HepG2 (cell line): ENCODE data around the gene SSBP4. TPM values are rescaled to one million over a fixed set of nuclear protein-coding genes. Genes with fewer than 3 reads are reported as not detected.

ENCODE experiments used
- AGO2 ChIP-seq: fragments of 200-400 bp; formaldehyde crosslinking; optimal IDR thresholded peaks from 2 replicates; pipeline ENCODE3; 2017; ENCODE audit warnings: mild to moderate bottlenecking, low read depth, low read length, moderate library complexity
- ATF1 ChIP-seq: IDR thresholded peaks from 2 replicates; pipeline ENCODE4 v1.6.1; 2016; ENCODE audit warnings: mild to moderate bottlenecking, control low read depth
- FLYWCH1 ChIP-seq: sonication (generic); formaldehyde crosslinking; IDR thresholded peaks from 2 replicates; pipeline ENCODE4 v1.8.1; 2023; ENCODE audit warnings: mild to moderate bottlenecking, missing genetic modification reagents
- FOXM1 ChIP-seq: sonication (generic); formaldehyde crosslinking; IDR thresholded peaks from 2 replicates; pipeline ENCODE4 v1.5.0; 2020; ENCODE audit warnings: missing genetic modification reagents
- NCOA1 ChIP-seq: sonication (generic); formaldehyde crosslinking; IDR thresholded peaks from 2 replicates; pipeline ENCODE4 v1.9.0; 2021; ENCODE audit warnings: missing genetic modification reagents
- NCOA5 ChIP-seq: sonication (generic); formaldehyde crosslinking; IDR thresholded peaks from 2 replicates; pipeline ENCODE4 v1.4.0; 2020; ENCODE audit warnings: missing genetic modification reagents
- PAWR ChIP-seq: sonication (generic); formaldehyde crosslinking; IDR thresholded peaks from 2 replicates; pipeline ENCODE4 v1.4.0; 2020; ENCODE audit warnings: missing genetic modification reagents, mild to moderate bottlenecking, borderline replicate concordance
- SIN3A ChIP-seq: IDR thresholded peaks from 2 replicates; pipeline ENCODE4 v1.6.1; 2011; ENCODE audit warnings: low read depth, mild to moderate bottlenecking, control low read depth, low read length, borderline replicate concordance
- SP1 ChIP-seq, 2 experiments: fragments of 450-650 bp in 1 of 2; sonication (generic) in 1 of 2; formaldehyde crosslinking in 1 of 2; IDR thresholded peaks; 2 replicates each; pipeline versions ENCODE4 v1.4.0 to v1.6.1; 2016 to 2020; ENCODE audit warnings: missing genetic modification reagents in 1 of 2
- TGIF2 ChIP-seq: IDR thresholded peaks from 2 replicates; pipeline ENCODE4 v1.6.1; 2016; ENCODE audit warnings: control low read depth, missing compliant biosample characterization
- ZNF256 ChIP-seq: sonication (generic); formaldehyde crosslinking; conservative IDR thresholded peaks from 2 replicates; pipeline ENCODE4 v1.4.0; 2020; ENCODE audit warnings: missing genetic modification reagents
- ZNF296 ChIP-seq: sonication (generic); formaldehyde crosslinking; conservative IDR thresholded peaks from 2 replicates; pipeline ENCODE4 v1.5.0; 2020; ENCODE audit warnings: mild to moderate bottlenecking, missing genetic modification reagents
- ZNF329 ChIP-seq: sonication (generic); formaldehyde crosslinking; IDR thresholded peaks from 2 replicates; pipeline ENCODE4 v1.9.0; 2021; ENCODE audit warnings: low read depth, mild to moderate bottlenecking, missing genetic modification reagents
- ZNF570 ChIP-seq: sonication (generic); formaldehyde crosslinking; IDR thresholded peaks from 2 replicates; pipeline ENCODE4 v1.4.0; 2020; ENCODE audit warnings: mild to moderate bottlenecking, missing genetic modification reagents, borderline replicate concordance
- ZNF598 ChIP-seq: sonication (generic); formaldehyde crosslinking; IDR thresholded peaks from 2 replicates; pipeline ENCODE4 v1.5.1; 2020; ENCODE audit warnings: mild to moderate bottlenecking, missing genetic modification reagents, borderline replicate concordance
- ZNF674 ChIP-seq: sonication (generic); formaldehyde crosslinking; IDR thresholded peaks from 2 replicates; pipeline ENCODE4 v1.5.0; 2020; ENCODE audit warnings: low read depth, mild to moderate bottlenecking, missing genetic modification reagents
- polyA plus RNA-seq, 8 experiments: library from polyadenylated mRNA; depleted of rRNA in 3 of 8; stranded (reverse) in 7 of 8; unstranded in 1 of 8; fragments of >200 nt; fragmentation: Illumina TruSeq in 4 of 8; extraction: Trizol in 4 of 8; gene quantifications; 2 replicates each; pipeline versions ENCODE4 v1.2.1 to v1.2.3, GENCODE V29; 2011 to 2016; ENCODE audit warnings: low read depth in 4 of 8, missing spikeins in 1 of 8, mixed read lengths in 1 of 8; ENCODE audit not compliant: insufficient read depth in 1 of 8
- total RNA-seq, 5 experiments: library from RNA; depleted of rRNA; stranded (reverse); fragments of >200 nt; fragmentation: Illumina TruSeq; extraction: Trizol; gene quantifications; 2 replicates each; pipeline ENCODE4 v1.2.3, GENCODE V29; 2016; ENCODE audit warnings: low read depth in 1 of 5
- TF ChIP-seq, protein P1 (sequence below): sonication (generic); formaldehyde crosslinking; IDR thresholded peaks from 2 replicates; pipeline ENCODE4 v1.9.0; 2021; ENCODE audit warnings: missing genetic modification reagents, borderline replicate concordance
- TF ChIP-seq, protein P2 (sequence below): sonication (generic); formaldehyde crosslinking; IDR thresholded peaks from 2 replicates; pipeline ENCODE4 v1.4.0; 2020; ENCODE audit warnings: low read depth, mild to moderate bottlenecking, missing genetic modification reagents
- TF ChIP-seq, protein P3 (sequence below): sonication (generic); formaldehyde crosslinking; IDR thresholded peaks from 2 replicates; pipeline ENCODE4 v1.5.1; 2020; ENCODE audit warnings: missing genetic modification reagents, mild to moderate bottlenecking, borderline replicate concordance
- TF ChIP-seq, protein P4 (sequence below), 2 experiments: IDR thresholded peaks; 2 replicates each; pipeline ENCODE4 v1.6.1; 2011 to 2012; ENCODE audit warnings: low read length in 2 of 2, borderline replicate concordance in 1 of 2, low read depth in 1 of 2, mild to moderate bottlenecking in 1 of 2, moderate library complexity in 1 of 2
- TF ChIP-seq, protein P5 (sequence below): sonication (generic); formaldehyde crosslinking; IDR thresholded peaks from 2 replicates; pipeline ENCODE4 v1.5.0; 2020; ENCODE audit warnings: mild to moderate bottlenecking, missing genetic modification reagents

Gene SSBP4
- total and polyA plus RNA-seq, 2 of the 13 experiments (the other 11 are each of a cell fraction or from before 2014, with no cell fraction given) = 20.8 to 39.5 TPM

DNA sequence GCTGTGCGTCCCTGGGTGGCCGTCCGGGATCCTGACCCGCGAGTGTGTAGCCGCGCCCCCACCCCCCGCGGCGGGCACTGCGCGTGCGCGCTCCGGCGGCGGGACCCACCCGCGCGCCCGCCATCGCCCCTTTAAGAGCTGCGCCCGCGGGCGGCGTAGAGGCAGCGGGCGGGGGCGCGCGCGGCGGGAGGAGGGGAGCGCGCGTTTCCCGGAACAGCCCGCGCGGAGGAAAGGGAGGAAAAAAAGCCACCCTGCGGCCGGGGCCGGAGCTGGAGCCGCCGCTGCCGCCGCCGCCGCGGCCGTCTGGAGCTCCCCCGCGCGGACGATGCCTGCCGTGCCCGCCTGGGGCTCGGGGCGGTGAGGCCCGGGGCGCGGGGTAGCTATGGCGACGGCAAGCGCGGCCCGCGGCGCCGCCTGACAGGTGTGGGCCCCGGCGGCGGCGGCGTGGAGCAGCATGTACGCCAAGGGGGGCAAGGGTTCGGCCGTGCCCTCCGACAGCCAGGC lies at the start of gene SSBP4 (continued):
- TF ChIP-seq, protein P1, sequence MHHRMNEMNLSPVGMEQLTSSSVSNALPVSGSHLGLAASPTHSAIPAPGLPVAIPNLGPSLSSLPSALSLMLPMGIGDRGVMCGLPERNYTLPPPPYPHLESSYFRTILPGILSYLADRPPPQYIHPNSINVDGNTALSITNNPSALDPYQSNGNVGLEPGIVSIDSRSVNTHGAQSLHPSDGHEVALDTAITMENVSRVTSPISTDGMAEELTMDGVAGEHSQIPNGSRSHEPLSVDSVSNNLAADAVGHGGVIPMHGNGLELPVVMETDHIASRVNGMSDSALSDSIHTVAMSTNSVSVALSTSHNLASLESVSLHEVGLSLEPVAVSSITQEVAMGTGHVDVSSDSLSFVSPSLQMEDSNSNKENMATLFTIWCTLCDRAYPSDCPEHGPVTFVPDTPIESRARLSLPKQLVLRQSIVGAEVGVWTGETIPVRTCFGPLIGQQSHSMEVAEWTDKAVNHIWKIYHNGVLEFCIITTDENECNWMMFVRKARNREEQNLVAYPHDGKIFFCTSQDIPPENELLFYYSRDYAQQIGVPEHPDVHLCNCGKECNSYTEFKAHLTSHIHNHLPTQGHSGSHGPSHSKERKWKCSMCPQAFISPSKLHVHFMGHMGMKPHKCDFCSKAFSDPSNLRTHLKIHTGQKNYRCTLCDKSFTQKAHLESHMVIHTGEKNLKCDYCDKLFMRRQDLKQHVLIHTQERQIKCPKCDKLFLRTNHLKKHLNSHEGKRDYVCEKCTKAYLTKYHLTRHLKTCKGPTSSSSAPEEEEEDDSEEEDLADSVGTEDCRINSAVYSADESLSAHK = no peak
- TF ChIP-seq ZNF674 (CRISPR knock-in tag) (no peak), SIN3A (0 out of 2 replicates have a peak, but pooled peaks have one; percentile 74), FOXM1 (CRISPR knock-in tag) (no peak), ZNF329 (CRISPR knock-in tag) (0 out of 2 replicates have a peak, but pooled peaks have one; percentile 39), ATF1 (CRISPR knock-in tag) (no peak), NCOA1 (CRISPR knock-in tag) (no peak), PAWR (CRISPR knock-in tag) (no peak), NCOA5 (CRISPR knock-in tag) (no peak), FLYWCH1 (CRISPR knock-in tag) (no peak), SP1 (IDR thresholded peaks at IDR 0.05) (no peak), SP1 (CRISPR knock-in tag; IDR thresholded peaks at IDR 0.05) (peak; percentile 17; the same call in 1 of the 2 replicates), ZNF296 (CRISPR knock-in tag) (no peak), ZNF256 (CRISPR knock-in tag) (no peak), TGIF2 (no peak), ZNF598 (CRISPR knock-in tag) (no peak), ZNF570 (CRISPR knock-in tag) (no peak), AGO2 (no peak)
- TF ChIP-seq, protein P2, sequence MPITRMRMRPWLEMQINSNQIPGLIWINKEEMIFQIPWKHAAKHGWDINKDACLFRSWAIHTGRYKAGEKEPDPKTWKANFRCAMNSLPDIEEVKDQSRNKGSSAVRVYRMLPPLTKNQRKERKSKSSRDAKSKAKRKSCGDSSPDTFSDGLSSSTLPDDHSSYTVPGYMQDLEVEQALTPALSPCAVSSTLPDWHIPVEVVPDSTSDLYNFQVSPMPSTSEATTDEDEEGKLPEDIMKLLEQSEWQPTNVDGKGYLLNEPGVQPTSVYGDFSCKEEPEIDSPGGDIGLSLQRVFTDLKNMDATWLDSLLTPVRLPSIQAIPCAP (CRISPR knock-in tag) = no peak
- TF ChIP-seq, protein P3, sequence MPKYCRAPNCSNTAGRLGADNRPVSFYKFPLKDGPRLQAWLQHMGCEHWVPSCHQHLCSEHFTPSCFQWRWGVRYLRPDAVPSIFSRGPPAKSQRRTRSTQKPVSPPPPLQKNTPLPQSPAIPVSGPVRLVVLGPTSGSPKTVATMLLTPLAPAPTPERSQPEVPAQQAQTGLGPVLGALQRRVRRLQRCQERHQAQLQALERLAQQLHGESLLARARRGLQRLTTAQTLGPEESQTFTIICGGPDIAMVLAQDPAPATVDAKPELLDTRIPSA = no peak
- TF ChIP-seq, protein P4, sequence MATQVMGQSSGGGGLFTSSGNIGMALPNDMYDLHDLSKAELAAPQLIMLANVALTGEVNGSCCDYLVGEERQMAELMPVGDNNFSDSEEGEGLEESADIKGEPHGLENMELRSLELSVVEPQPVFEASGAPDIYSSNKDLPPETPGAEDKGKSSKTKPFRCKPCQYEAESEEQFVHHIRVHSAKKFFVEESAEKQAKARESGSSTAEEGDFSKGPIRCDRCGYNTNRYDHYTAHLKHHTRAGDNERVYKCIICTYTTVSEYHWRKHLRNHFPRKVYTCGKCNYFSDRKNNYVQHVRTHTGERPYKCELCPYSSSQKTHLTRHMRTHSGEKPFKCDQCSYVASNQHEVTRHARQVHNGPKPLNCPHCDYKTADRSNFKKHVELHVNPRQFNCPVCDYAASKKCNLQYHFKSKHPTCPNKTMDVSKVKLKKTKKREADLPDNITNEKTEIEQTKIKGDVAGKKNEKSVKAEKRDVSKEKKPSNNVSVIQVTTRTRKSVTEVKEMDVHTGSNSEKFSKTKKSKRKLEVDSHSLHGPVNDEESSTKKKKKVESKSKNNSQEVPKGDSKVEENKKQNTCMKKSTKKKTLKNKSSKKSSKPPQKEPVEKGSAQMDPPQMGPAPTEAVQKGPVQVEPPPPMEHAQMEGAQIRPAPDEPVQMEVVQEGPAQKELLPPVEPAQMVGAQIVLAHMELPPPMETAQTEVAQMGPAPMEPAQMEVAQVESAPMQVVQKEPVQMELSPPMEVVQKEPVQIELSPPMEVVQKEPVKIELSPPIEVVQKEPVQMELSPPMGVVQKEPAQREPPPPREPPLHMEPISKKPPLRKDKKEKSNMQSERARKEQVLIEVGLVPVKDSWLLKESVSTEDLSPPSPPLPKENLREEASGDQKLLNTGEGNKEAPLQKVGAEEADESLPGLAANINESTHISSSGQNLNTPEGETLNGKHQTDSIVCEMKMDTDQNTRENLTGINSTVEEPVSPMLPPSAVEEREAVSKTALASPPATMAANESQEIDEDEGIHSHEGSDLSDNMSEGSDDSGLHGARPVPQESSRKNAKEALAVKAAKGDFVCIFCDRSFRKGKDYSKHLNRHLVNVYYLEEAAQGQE (IDR thresholded peaks at IDR 0.05; ENCODE audit: borderline replicate concordance in 1 of 2, low read depth in 1 of 2, low read length in 2 of 2) = no peak
- TF ChIP-seq, protein P5, sequence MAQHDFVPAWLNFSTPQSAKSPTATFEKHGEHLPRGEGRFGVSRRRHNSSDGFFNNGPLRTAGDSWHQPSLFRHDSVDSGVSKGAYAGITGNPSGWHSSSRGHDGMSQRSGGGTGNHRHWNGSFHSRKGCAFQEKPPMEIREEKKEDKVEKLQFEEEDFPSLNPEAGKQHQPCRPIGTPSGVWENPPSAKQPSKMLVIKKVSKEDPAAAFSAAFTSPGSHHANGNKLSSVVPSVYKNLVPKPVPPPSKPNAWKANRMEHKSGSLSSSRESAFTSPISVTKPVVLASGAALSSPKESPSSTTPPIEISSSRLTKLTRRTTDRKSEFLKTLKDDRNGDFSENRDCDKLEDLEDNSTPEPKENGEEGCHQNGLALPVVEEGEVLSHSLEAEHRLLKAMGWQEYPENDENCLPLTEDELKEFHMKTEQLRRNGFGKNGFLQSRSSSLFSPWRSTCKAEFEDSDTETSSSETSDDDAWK (CRISPR knock-in tag) = no peak
